Endothelial cell (in vitro differentiated cells): Measurements from ENCODE around the gene HCN2. TPM values are rescaled to one million over a fixed set of nuclear protein-coding genes. Genes with fewer than 3 reads are reported as not detected.
"Not testable (repeated sequence)": the region's sequence is repeated elsewhere in the genome, so short reads cannot be mapped to it uniquely, and the experiment has no call there.

Experiments
- DNase-seq: peaks from one replicate; pipeline ENCODE4 v3.0.0; 2021; ENCODE audit warnings: low spot score
- H3K27ac Mint-ChIP-seq: one replicate; pipeline ENCODE4 v1.8.0; 2021; ENCODE audit warnings: mixed read lengths, inconsistent platforms; ENCODE audit not compliant: unreplicated experiment
- H3K27me3 Mint-ChIP-seq: one replicate; pipeline ENCODE4 v1.8.0; 2021; ENCODE audit warnings: mild to moderate bottlenecking, moderate library complexity, mixed read lengths, inconsistent platforms; ENCODE audit not compliant: unreplicated experiment
- H3K36me3 Mint-ChIP-seq: one replicate; pipeline ENCODE4 v1.8.0; 2021; ENCODE audit warnings: mild to moderate bottlenecking, low read depth, mixed read lengths, inconsistent platforms; ENCODE audit not compliant: unreplicated experiment
- H3K4me1 Mint-ChIP-seq: one replicate; pipeline ENCODE4 v1.8.0; 2021; ENCODE audit warnings: mild to moderate bottlenecking, mixed read lengths, inconsistent platforms; ENCODE audit not compliant: unreplicated experiment
- H3K4me3 Mint-ChIP-seq: one replicate; pipeline ENCODE4 v1.8.0; 2021; ENCODE audit warnings: mild to moderate bottlenecking, mixed read lengths, inconsistent platforms; ENCODE audit not compliant: unreplicated experiment
- H3K9me3 Mint-ChIP-seq: one replicate; pipeline ENCODE4 v1.8.0; 2021; ENCODE audit warnings: mixed read lengths, inconsistent platforms; ENCODE audit not compliant: unreplicated experiment
- CTCF ChIP-seq: fragments of 200-600 bp; sonication (generic); IDR thresholded peaks from one replicate; pipeline ENCODE4 v1.5.0; 2021; ENCODE audit warnings: antibody characterized with exemption; ENCODE audit not compliant: unreplicated experiment
- total RNA-seq: library from RNA; stranded (reverse); fragmentation: NEBNext Ultra II Directional; extraction: Animal tissue kit (Norgen Biotek cat#: 25700); gene quantifications from one replicate; pipeline ENCODE4 v1.2.1, GENCODE V29; 2021; ENCODE audit not compliant: unreplicated experiment

The HCN2 gene
- total RNA-seq, 1 donor from 2014 or later = 0.28 TPM

GRCh38 chr19:605061-605971 is 15.6 kb downstream of the HCN2 start:
- DNase-seq, H3K36me3 Mint-ChIP-seq, H3K4me3 Mint-ChIP-seq, H3K27me3 Mint-ChIP-seq, H3K4me1 Mint-ChIP-seq, H3K27ac Mint-ChIP-seq: not testable (repeated sequence)
- peaks cover 10% of the 10 kb centered on the region for H3K9me3 Mint-ChIP-seq
- TF ChIP-seq CTCF = peak; percentile 23

- H3K27ac Mint-ChIP-seq = no peak overlapping the region
- peaks cover 2% of the 10 kb centered on the region for H3K9me3 Mint-ChIP-seq
- H3K36me3 Mint-ChIP-seq = peaks cover 5% of the 10 kb centered on the region
- H3K27me3 Mint-ChIP-seq = peaks cover 7% of the 10 kb centered on the region
- no peak for TF ChIP-seq CTCF
- H3K4me1 Mint-ChIP-seq = no peaks in the 10 kb centered on the region
- H3K4me3 Mint-ChIP-seq = no peak overlapping the region
- DNase-seq = no peak
Observed at GRCh38 chr19:607301-608154, 17.8 kb downstream of the HCN2 start.

GRCh38 chr19:608155-609003 is 18.7 kb downstream of the HCN2 start:
- H3K27ac Mint-ChIP-seq = no peak overlapping the region
- DNase-seq = no peak

GRCh38 chr19:609004-609346 is 19.3 kb downstream of the HCN2 start:
- Mint-ChIP-seq H3K36me3 (peaks cover 4% of the 10 kb centered on the region), H3K4me3 (no peak overlapping the region), H3K27ac (no peak overlapping the region), H3K9me3 (no peaks in the 10 kb centered on the region), H3K27me3 (peaks cover 3% of the 10 kb centered on the region), H3K4me1 (no peaks in the 10 kb centered on the region)
- TF ChIP-seq CTCF = no peak
- no peak for DNase-seq

More at GRCh38 chr19:608155-609003, 18.7 kb downstream of the HCN2 start:
- Mint-ChIP-seq H3K4me3 (no peak overlapping the region), H3K4me1 (no peaks in the 10 kb centered on the region), H3K9me3 (no peaks in the 10 kb centered on the region), H3K36me3 (peaks cover 4% of the 10 kb centered on the region), H3K27me3 (peaks cover 6% of the 10 kb centered on the region)
- no peak for TF ChIP-seq CTCF
